ENCODE results near the gene TBL1X.

Gene TBL1X

GRCh38 chrX:9495496-9495895, 30.6 kb downstream of the TBL1X start:
- TF ChIP-seq GATA1 (IDR thresholded peaks at IDR 0.05; ENCODE audit: low read depth, low read length): no peak
- DNase-seq: no peak

GRCh38 chrX:9498236-9498635, 33.4 kb downstream of the TBL1X start:
- no peak for TF ChIP-seq POLR2A (IDR thresholded peaks at IDR 0.05; ENCODE audit: low read length)
- TF ChIP-seq GATA1 (IDR thresholded peaks at IDR 0.05; ENCODE audit: low read depth, low read length): no peak
- no peak for DNase-seq

DNA sequence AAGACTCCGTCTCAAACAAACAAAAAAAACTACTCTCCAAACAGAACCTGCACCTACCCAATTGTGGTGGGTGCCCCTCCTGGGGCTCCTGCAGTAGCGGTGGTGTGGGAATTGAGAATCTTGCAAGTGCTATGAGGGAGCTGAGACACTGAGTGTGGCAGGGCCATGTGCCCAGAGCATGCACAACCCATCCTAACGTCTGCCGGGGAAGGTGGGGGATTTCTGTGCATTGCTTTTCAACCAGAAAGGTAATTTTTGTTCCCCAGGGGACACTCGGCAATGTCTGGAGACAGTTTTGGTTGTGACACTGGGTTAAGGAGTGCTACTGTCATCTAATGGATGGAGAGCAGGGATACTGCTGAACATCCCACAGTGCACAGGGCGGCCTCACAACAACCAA, 35.7 kb downstream of the TBL1X start:
- TF ChIP-seq POLR2A (IDR thresholded peaks at IDR 0.05; ENCODE audit: low read length) (no peak), GATA1 (IDR thresholded peaks at IDR 0.05; ENCODE audit: low read depth, low read length) (no peak)
- no peak for DNase-seq

- no peak for DNase-seq
- TF ChIP-seq POLR2A (IDR thresholded peaks at IDR 0.05; ENCODE audit: low read length): no peak
- TF ChIP-seq GATA1 (IDR thresholded peaks at IDR 0.05; ENCODE audit: low read depth, low read length): no peak
Observed at GRCh38 chrX:9501362-9501761, 36.5 kb downstream of the TBL1X start.

- TF ChIP-seq GATA1 (IDR thresholded peaks at IDR 0.05; ENCODE audit: low read depth, low read length) (no peak), POLR2A (IDR thresholded peaks at IDR 0.05; ENCODE audit: low read length) (no peak)
- DNase-seq: no peak
Observed at GRCh38 chrX:9503261-9503660, 38.4 kb downstream of the TBL1X start.

- TF ChIP-seq GATA1 (IDR thresholded peaks at IDR 0.05; ENCODE audit: low read depth, low read length) (no peak), POLR2A (IDR thresholded peaks at IDR 0.05; ENCODE audit: low read length) (no peak)
Observed at GRCh38 chrX:9510366-9510765, 45.5 kb downstream of the TBL1X start.

GRCh38 chrX:9510980-9511379, 46.1 kb downstream of the TBL1X start:
- TF ChIP-seq POLR2A (IDR thresholded peaks at IDR 0.05; ENCODE audit: low read length) (no peak), GATA1 (IDR thresholded peaks at IDR 0.05; ENCODE audit: low read depth, low read length) (no peak)
- DNase-seq: no peak

More at GRCh38 chrX:9510366-9510765, 45.5 kb downstream of the TBL1X start:
- no peak for DNase-seq

DNA sequence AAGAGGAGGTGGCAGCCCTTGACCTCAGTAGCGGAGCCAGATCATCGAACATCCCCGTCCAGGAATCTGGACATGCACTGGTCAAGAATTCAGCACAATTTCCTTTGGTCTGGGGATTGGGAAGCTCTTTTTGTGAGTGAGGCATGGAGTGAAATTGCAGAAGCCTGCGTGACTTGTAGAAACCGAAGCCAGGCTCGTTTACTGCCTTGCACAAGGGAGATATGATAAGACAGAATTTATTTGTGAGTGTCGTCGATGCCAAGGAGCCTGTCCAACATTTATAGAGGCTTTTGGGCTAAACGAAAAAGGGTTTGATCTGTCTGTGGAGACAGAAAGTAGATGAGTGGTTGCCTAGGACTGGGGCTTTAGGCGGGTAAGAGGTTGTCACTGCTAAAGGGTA, 50.6 kb downstream of the TBL1X start:
- TF ChIP-seq GATA1 (IDR thresholded peaks at IDR 0.05; ENCODE audit: low read depth, low read length): no peak
- TF ChIP-seq POLR2A (IDR thresholded peaks at IDR 0.05; ENCODE audit: low read length): no peak
- peak; percentile 65 to 68 for DNase-seq

- TF ChIP-seq POLR2A (IDR thresholded peaks at IDR 0.05; ENCODE audit: low read length) (peak; percentile 17), GATA1 (IDR thresholded peaks at IDR 0.05; ENCODE audit: low read depth, low read length) (no peak)
- DNase-seq: peak; percentile 72 to 91
Observed at GRCh38 chrX:9515973-9516538, 51.2 kb downstream of the TBL1X start.

GRCh38 chrX:9516635-9517034, 51.8 kb downstream of the TBL1X start:
- TF ChIP-seq POLR2A (IDR thresholded peaks at IDR 0.05; ENCODE audit: low read length): no peak
- no peak for DNase-seq

DNA sequence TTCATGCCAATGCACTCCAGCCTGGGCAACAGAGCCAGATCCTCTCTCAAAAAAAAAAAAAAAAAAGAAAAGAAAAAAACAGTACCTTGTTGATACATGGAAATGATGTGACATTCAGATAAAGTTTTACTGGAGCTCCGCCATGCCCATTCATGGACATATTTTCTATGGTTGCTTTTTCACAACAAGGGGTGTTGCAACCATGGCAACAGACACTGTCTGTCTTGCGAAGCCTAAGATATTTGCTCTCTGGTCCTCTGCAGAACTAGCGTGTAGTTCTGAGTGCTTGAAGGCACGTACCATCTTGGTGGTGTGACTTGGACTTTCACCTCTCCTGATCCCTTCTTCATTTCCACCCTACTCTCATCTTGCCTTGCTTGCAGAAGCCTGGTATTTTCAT, 53.2 kb downstream of the TBL1X start:
- TF ChIP-seq GATA1 (IDR thresholded peaks at IDR 0.05; ENCODE audit: low read depth, low read length): no peak
- no peak for TF ChIP-seq POLR2A (IDR thresholded peaks at IDR 0.05; ENCODE audit: low read length)
- DNase-seq: peak in 1 of 2 experiments; percentile 5

DNA sequence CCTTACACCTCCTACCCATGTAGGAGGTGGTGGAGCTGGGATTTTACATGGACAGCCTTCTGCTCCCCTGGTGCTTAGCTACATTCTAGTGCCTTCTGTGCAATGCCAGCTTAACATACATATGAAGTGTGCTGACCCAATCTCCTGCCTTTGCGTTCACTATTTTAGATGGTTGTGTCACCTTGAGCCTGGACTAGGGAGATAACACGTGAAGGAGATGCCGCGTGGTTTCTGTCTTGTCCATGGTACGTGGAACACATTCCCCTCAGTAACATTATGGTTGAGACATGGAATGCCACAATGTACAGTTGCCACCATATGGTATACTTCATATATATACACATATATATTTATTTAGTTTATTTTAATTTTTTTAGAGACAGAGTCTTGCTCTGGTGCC, 54.0 kb downstream of the TBL1X start:
- TF ChIP-seq GATA1 (IDR thresholded peaks at IDR 0.05; ENCODE audit: low read depth, low read length) (no peak), POLR2A (IDR thresholded peaks at IDR 0.05; ENCODE audit: low read length) (no peak)
- peak; percentile 12 to 26 for DNase-seq

DNA sequence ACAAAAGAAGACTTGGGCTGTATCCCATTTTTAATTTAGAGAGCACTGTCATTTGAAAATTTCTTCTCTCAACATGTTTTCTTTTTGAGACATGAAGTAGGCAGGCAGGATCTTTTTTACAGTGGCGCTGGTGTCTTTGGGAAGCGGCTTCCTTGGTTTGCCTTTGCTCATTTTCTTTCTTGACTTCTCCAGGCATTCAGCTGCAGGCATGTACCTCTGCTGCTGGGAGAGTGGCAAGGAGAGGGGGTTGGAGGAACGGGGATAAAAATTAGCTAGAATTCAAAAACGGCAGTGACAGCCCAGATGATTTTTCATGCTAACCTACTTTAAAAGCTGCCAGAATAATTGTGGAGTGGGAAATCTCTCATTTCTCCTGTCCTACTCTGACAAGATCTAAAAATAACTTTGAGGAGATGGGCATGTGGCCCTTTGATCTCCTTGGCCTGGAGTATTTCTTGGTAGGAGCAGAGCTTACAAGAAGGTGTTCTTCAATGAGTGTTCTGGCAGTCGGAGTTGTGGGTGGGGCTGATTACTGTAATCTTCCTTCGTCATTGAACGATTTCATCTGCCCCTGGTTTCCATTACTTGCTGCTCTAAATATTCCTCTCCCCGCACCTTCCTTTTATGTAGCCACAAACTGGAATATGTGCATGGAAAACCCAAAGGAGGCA, 54.8 kb downstream of the TBL1X start:
- TF ChIP-seq POLR2A (IDR thresholded peaks at IDR 0.05; ENCODE audit: low read length): no peak
- peak; percentile 23 to 38 for DNase-seq

DNA sequence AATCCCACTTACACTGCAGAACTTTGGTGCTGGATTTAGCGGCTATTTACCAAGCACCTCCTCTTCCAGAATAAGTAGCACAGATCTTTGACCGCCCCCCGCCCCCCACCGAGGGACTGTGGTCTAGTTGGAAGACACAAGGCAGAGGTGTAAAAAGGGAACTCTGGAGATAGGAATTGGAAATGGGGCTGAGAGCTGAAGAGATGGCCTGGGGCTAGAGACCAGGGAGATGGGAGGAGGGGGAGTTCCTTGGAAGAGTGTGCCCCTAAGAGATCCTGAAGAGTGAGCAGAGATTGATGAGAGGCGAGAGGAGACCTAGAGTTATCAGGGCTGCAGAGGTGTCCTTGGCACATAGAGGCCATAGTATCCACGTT, 55.3 kb downstream of the TBL1X start:
- DNase-seq: no peak
- TF ChIP-seq POLR2A (IDR thresholded peaks at IDR 0.05; ENCODE audit: low read length): no peak
- no peak for TF ChIP-seq GATA1 (IDR thresholded peaks at IDR 0.05; ENCODE audit: low read depth, low read length)

DNA sequence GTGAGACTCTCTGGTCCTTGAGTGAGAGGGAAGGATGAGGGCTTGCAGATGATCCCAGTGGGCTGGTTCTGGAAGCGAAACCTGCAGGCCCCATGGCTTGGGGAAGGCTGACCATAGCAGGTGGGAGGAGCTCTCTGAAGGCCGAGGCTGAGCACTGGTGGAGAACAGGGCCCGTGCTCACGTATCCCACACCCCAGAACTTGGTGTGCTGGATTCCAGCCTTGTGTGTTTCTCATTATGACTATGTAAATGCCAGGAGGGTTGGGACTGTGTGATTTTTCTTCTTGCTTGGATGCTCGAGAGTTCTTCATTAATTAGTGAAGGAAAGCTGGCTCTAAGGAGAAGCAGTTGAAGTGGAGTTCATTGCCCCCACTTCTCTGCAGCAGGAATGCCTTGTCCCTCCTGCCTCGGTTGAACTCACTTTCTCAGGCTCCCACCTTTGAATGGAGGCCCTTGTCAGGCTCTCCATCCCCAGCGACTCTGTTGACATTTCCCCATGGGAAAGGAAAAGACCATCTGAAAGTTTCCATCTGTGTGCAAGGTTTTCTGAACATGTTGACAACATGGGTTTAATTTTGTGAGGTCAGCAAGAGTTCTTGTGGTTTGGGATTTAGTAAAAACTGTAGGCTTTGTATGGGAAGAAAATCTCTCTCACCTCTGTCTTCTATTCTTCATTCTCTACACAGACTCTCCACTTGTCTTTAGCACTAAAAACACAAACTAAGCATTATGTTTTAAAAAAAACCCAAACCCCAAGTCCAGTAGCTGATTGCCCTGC, 57.7 kb downstream of the TBL1X start:
- TF ChIP-seq GATA1 (IDR thresholded peaks at IDR 0.05; ENCODE audit: low read depth, low read length) (no peak), POLR2A (IDR thresholded peaks at IDR 0.05; ENCODE audit: low read length) (no peak)
- no peak for DNase-seq
